GM18519 (cell line): ENCODE measurements around the gene EDN2.

Source experiments
- ATAC-seq: cut with Tn5 transposase; IDR thresholded peaks from one replicate; pipeline ENCODE4 v1.9.1; 2021; ENCODE audit warnings: mild to moderate bottlenecking, moderate library complexity; ENCODE audit not compliant: unreplicated experiment, low FRiP score

The EDN2 gene

DNA sequence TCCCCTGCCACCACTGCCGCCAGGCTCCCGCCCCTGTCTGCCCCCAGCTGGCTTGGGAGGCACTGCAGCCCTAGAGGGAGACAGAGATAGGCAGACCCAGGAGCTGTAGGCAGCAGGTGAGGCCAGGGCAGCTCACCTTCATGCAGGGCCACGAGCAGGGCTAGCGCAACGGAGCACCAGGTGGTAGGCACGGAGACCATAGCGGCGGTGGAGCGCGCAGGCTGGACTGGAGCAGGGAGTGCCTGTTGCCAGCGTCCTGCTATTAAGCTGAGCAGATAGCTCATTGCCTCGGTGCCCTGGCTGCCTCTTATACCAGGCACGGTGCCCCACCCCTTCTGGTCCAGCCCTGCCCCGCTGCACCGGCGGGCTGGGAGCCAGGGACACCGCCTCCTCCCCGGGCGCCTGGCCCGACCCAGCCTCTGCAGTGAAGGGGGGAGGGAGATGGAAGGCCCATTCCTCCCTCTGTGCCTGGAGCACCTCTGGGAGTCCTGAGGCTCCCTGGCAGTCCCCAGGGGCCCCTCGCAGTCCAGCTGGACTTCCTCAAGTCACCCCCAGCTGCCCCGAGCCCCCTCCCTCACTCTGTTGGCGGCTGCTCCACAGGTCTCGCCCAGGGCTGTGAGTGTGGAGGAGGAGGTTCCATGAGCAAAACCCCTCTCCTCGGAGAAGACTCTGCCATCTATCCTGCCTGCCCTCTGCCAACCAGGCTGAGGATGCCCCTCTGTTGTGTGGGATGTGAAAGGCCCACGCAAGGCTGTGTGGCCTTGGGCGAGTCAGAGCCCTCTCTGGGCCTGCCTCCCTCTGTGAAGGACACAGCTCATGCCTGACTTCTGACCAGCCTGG, at the start of gene EDN2:
EDN2 (minus strand) TSS at position 282 of the 840 bp plus-strand sequence; CDS start at position 200, 82 bp downstream.
- ATAC-seq, result no peak

GRCh38 chr1:41533731-41534080, 49.2 kb upstream of the EDN2 start:
- ATAC-seq, result no peak

GRCh38 chr1:41533016-41533730, 48.7 kb upstream of the EDN2 start:
- ATAC-seq, result no peak

- no peak for ATAC-seq
Measured at GRCh38 chr1:41532206-41532975, 47.9 kb upstream of the EDN2 start.

DNA sequence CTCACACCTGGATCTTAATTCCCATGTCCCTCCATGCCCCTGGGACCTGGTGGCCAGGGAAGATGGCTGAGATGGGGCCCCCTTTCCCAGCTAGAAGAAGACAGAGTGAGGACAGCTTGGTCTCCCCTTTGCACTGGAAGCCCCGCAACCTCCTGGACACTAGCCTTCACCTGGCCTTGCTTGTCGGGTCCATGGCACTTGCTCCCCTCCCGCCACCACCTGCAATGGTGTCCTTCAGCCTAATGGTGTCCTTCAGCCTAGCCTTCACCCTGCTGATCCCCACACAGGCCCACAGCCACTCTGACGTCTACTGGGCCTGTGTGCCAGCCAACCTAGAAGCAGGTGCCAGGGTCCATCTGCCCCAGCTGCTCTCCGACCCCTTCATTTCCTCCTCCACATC, 45.9 kb upstream of the EDN2 start:
- no peak for ATAC-seq

DNA sequence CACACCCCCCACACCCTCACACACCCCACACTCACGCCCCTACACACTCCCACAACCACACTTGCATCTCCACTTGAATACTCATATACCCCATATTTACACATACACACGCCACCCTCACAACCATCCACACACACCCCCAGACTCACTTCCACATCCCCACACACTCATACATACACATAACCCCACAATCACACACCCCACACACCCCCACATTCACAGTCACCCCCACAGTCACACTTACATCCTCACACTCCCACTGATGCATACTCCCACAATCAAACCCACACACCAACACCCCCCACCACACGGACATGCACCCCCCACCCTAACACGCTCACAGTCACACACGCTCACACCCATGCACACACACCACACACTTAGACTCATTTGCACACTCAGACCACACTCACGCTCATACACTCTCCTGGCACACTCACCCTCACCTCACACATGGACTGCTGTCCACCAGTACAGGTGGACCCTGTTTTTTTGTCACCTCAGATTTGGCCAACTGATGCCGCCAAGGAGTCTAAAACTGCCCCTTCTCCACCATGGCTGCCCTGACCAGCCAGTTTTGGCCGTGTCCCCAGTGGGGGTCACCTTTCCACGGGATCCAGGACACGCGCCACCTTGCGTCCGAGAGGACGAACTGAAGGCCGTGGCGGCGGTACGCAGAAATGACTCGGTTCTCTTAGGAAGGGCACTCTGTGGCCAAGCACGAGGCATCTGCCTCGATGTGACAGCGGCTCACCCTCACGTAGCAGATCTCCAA, 45.3 kb upstream of the EDN2 start:
- no peak for ATAC-seq

GRCh38 chr1:41528726-41529605, 44.5 kb upstream of the EDN2 start:
- ATAC-seq, result no peak

DNA sequence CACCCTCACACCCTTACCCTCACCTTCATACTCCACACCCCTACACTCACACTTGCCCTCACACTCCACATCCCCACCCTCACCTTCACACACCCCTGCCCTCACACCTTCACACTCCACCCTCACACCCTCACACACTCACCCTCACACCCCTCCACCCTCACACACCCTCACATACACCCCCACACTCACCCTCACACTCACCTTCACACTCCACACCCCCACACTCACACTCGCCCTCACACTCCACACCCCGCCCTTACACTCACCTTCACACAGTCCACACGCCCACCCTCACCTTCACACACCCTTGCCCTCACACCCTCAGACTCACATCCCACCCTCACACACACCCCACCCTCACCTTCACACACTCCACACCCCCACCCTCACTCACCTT, 43.6 kb upstream of the EDN2 start:
- ATAC-seq, result no peak

DNA sequence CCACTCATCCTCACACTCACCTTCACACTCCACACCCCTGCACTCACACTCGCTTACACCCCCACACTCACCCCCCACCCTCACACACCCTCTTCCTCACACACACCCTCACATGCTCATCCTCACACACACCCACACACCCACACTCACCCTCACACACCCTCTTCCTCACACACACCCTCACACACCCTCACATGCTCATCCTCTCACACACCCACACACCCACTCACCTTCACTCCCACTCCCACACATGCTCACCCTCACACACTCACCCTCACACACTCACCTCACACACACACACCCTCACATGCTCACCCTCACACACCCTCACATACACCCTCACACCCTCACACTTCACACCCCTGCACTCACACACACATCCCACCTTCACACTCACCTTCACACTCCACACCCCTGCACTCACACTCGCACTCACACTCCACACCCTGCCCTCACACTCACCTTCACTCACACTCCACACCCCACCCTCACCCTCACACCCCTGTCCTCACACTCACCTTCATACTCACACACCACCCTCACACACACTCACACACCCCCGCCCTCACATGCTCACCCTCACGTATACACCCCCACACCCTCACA, 42.6 kb upstream of the EDN2 start:
- no peak for ATAC-seq

DNA sequence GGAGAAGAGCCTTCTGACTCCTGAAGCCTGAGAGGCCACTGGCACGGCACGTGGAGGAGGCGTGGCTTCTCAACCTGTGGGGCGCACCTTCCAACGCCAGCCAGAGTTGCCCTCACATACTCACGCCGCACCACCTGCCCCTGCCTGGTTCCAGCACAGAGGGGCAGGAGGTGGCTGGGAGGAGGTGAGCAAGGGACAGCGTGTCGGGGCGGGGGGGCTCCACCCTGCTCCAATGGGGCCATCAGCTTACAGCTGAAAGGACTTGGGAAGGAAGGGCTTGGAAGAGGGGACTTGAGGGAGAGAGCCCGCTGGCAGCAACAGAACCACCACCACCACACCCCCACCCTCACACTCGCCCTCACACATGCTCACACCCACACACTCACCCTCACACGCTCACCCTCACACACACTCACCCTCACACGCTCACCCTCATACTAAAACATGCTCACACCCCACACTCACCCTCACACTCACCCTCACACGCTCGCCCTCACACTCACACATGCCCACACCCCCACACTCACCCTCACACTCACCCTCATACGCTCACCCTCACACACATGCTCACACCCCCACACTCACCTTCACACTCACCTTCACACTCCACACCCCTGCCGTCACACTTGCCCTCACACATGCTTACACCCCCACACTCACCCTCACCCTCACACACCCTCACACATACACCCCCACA, 41.6 kb upstream of the EDN2 start:
- ATAC-seq, result no peak

- ATAC-seq, result no peak
Measured at GRCh38 chr1:41524676-41525675, 40.5 kb upstream of the EDN2 start.

- no peak for ATAC-seq
Measured at GRCh38 chr1:41523949-41524675, 39.6 kb upstream of the EDN2 start.

DNA sequence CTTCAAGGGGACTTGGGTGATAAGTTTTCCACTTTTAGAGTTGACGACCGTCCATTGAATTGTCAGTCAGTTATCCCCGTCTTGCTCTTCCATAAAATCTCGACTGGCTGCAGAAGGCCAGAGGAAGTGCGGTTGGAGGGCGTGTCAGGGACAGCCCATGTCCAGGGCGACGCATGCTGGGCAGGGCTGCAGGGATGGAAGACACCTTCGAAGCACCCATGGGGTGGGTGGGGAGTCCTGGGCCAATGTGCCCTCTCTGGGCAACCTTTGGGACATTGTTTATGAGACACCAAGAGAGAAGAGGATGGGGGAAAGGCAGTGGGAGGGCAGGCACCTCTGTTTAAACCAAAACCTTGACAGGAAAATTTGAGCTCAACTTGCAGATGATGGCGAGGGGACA, 38.6 kb upstream of the EDN2 start:
- ATAC-seq, result no peak

- no peak for ATAC-seq
Measured at GRCh38 chr1:41521766-41522165, 37.3 kb upstream of the EDN2 start.

GRCh38 chr1:41520951-41521752, 36.7 kb upstream of the EDN2 start:
- ATAC-seq, result no peak

- no peak for ATAC-seq
Measured at GRCh38 chr1:41519667-41520066, 35.2 kb upstream of the EDN2 start.
